OCI-LY1 (cell line): Measurements from ENCODE around the gene GUSB.

Experiments used
- H2AFZ ChIP-seq: fragments of 200-600 bp; sonication (generic), shearing (Covaris generic); 2 replicates; pipeline ENCODE4 v1.6.0; 2014; ENCODE audit warnings: antibody characterized with exemption, mild to moderate bottlenecking, low read length
- H3F3A ChIP-seq: fragments of 200-600 bp; sonication (generic), shearing (Covaris generic); 2 replicates; pipeline ENCODE4 v1.6.0; 2014; ENCODE audit warnings: mild to moderate bottlenecking, antibody characterized with exemption, low read length, moderate library complexity; ENCODE audit not compliant: insufficient read depth
- H3K27ac ChIP-seq: fragments of 200-600 bp; sonication (generic); 2 replicates; pipeline ENCODE4 v1.5.1; 2014; ENCODE audit warnings: low read length, mixed run types, mild to moderate bottlenecking, low read depth; ENCODE audit not compliant: poor library complexity, severe bottlenecking
- H3K27me3 ChIP-seq: fragments of 200-600 bp; sonication (generic); 2 replicates; pipeline ENCODE4 v1.6.0; 2014; ENCODE audit warnings: antibody characterized with exemption, mild to moderate bottlenecking, low read length, moderate library complexity; ENCODE audit not compliant: insufficient read depth
- H3K36me3 ChIP-seq: fragments of 200-600 bp; sonication (generic); 2 replicates; pipeline ENCODE4 v1.6.1; 2014; ENCODE audit warnings: mild to moderate bottlenecking, antibody characterized with exemption, low read length, moderate library complexity, mixed read lengths; ENCODE audit not compliant: insufficient read depth
- H3K4me1 ChIP-seq: fragments of 200-600 bp; sonication (generic); 2 replicates; pipeline ENCODE4 v1.5.1; 2014; ENCODE audit warnings: mild to moderate bottlenecking, low read length, moderate library complexity; ENCODE audit not compliant: insufficient read depth, severe bottlenecking
- H3K4me2 ChIP-seq: fragments of 200-600 bp; sonication (generic), shearing (Covaris generic); 2 replicates; pipeline ENCODE4 v1.6.1; 2014; ENCODE audit warnings: low read length
- H3K4me3 ChIP-seq: fragments of 200-600 bp; sonication (generic); 2 replicates; pipeline ENCODE4 v1.5.1; 2014; ENCODE audit warnings: low read length, low read depth, mild to moderate bottlenecking, mixed read lengths; ENCODE audit not compliant: poor library complexity, severe bottlenecking
- H3K79me2 ChIP-seq: fragments of 200-600 bp; shearing (Covaris generic); 2 replicates; pipeline ENCODE4 v1.6.1; 2016; ENCODE audit warnings: mixed run types, low read length, mixed read lengths; ENCODE audit not compliant: insufficient read depth
- H3K9ac ChIP-seq: fragments of 200-600 bp; sonication (generic), shearing (Covaris generic); 2 replicates; pipeline ENCODE4 v1.6.1; 2014; ENCODE audit warnings: mild to moderate bottlenecking, low read length, mixed read lengths
- H3K9me2 ChIP-seq: fragments of 200-600 bp; sonication (generic), shearing (Covaris generic); 2 replicates; pipeline ENCODE4 v1.6.1; 2014; ENCODE audit warnings: low read depth, mild to moderate bottlenecking, low read length, mixed read lengths
- H3K9me3 ChIP-seq: fragments of 200-600 bp; shearing (Covaris generic); 2 replicates; pipeline ENCODE4 v1.6.1; 2014; ENCODE audit warnings: low read length, mixed read lengths
- H4K20me1 ChIP-seq: fragments of 200-600 bp; sonication (generic), shearing (Covaris generic); 2 replicates; pipeline ENCODE4 v1.6.0; 2016; ENCODE audit warnings: mild to moderate bottlenecking, low read length; ENCODE audit not compliant: insufficient read depth
- EZH2 ChIP-seq: fragments of 200-600 bp; sonication (generic), shearing (Covaris generic); IDR thresholded peaks from 2 replicates; pipeline ENCODE4 v1.8.0; 2017; ENCODE audit warnings: borderline replicate concordance, mixed run types, mild to moderate bottlenecking, antibody characterized with exemption, low read length, moderate library complexity, mixed read lengths
- TF ChIP-seq, protein P1 (sequence below): fragments of 200-600 bp; sonication (generic), shearing (Covaris generic); IDR thresholded peaks from 2 replicates; pipeline ENCODE4 v1.5.1; 2017; ENCODE audit warnings: mild to moderate bottlenecking, antibody characterized with exemption, low read length, moderate library complexity, mixed read lengths

The GUSB gene

GRCh38 chr7:65988084-65988483 is 6.1 kb upstream of the GUSB start:
- Histone ChIP-seq H3K36me3 (no peaks in the 10 kb centered on the region), H4K20me1 (no peaks in the 10 kb centered on the region), H3K27ac (no peak overlapping the region), H3K9me3 (no peaks in the 10 kb centered on the region), H3K4me2 (no peak overlapping the region), H2AFZ (no peak overlapping the region), H3F3A (no peaks in the 10 kb centered on the region), H3K4me1 (no peaks in the 10 kb centered on the region), H3K79me2 (no peaks in the 10 kb centered on the region), H3K4me3 (no peak overlapping the region), H3K9me2 (no peaks in the 10 kb centered on the region), H3K27me3 (no peaks in the 10 kb centered on the region), H3K9ac (no peak overlapping the region)
- TF ChIP-seq EZH2 = no peak
- TF ChIP-seq, protein P1, sequence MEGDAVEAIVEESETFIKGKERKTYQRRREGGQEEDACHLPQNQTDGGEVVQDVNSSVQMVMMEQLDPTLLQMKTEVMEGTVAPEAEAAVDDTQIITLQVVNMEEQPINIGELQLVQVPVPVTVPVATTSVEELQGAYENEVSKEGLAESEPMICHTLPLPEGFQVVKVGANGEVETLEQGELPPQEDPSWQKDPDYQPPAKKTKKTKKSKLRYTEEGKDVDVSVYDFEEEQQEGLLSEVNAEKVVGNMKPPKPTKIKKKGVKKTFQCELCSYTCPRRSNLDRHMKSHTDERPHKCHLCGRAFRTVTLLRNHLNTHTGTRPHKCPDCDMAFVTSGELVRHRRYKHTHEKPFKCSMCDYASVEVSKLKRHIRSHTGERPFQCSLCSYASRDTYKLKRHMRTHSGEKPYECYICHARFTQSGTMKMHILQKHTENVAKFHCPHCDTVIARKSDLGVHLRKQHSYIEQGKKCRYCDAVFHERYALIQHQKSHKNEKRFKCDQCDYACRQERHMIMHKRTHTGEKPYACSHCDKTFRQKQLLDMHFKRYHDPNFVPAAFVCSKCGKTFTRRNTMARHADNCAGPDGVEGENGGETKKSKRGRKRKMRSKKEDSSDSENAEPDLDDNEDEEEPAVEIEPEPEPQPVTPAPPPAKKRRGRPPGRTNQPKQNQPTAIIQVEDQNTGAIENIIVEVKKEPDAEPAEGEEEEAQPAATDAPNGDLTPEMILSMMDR = no peak

DNA sequence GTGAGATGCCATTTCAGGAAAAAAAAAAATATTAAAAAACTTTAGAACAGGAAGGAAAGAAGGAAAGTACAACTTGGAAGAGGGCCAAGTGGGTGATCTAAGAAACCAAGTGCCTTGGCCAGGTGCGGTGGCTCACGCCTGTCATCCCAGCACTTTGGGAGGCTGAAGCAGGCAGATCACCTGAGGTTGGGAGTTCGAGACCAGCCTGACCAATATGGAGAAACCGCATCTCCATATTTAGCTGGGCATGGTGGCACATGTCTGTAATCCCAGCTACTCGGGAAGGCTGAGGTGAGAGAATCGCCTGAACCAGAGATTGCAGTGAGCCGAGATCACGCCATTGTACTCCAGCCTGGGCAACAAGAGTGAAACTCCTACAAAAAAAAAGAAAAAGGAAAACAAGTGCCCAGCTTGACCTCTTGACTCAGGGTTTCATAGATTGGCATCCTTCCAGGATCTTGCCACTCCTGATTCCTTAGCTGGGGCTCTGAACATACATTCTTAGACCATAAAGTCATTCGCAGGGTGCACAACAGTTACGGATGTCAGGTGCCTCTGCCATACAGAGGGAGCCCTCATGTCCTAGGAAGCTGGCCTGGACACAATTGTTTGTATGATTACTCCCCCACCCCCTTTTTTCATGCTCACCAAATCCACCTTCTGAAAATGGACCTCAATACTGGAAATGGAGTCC is 2.1 kb upstream of the GUSB start:
- H3K4me3 ChIP-seq = no peak overlapping the region

GRCh38 chr7:65980478-65981250 is 1.3 kb downstream of the GUSB start:
- TF ChIP-seq EZH2 = no peak
- TF ChIP-seq, protein P1 = no peak

More for the DNA sequence above, 2.1 kb upstream of the GUSB start:
- Histone ChIP-seq H2AFZ (no peak overlapping the region), H3K36me3 (peaks cover 14% of the 10 kb centered on the region), H3K27me3 (no peaks in the 10 kb centered on the region), H3K79me2 (peaks cover 13% of the 10 kb centered on the region), H3K9me2 (no peaks in the 10 kb centered on the region), H3K9ac (no peak overlapping the region), H3K4me2 (no peak overlapping the region), H3K4me1 (peaks cover 16% of the 10 kb centered on the region), H3K9me3 (no peaks in the 10 kb centered on the region), H4K20me1 (no peaks in the 10 kb centered on the region), H3F3A (no peaks in the 10 kb centered on the region), H3K27ac (no peak overlapping the region)
- TF ChIP-seq, protein P1 = no peak
- no peak for TF ChIP-seq EZH2

More at GRCh38 chr7:65980478-65981250, 1.3 kb downstream of the GUSB start:
- Histone ChIP-seq H3F3A (no peaks in the 10 kb centered on the region), H3K4me1 (peaks cover 16% of the 10 kb centered on the region), H3K36me3 (peaks cover 30% of the 10 kb centered on the region), H4K20me1 (no peaks in the 10 kb centered on the region), H3K9ac (peak overlapping the region; percentile 86), H3K27me3 (no peaks in the 10 kb centered on the region), H3K9me2 (no peaks in the 10 kb centered on the region), H3K4me2 (peak overlapping the region; percentile 72), H2AFZ (no peak overlapping the region), H3K4me3 (peak overlapping the region; percentile 84), H3K27ac (peak overlapping the region; percentile 20), H3K79me2 (peaks cover 13% of the 10 kb centered on the region), H3K9me3 (no peaks in the 10 kb centered on the region)
